ENCODE results near the gene IPO11.
"Not testable (repeated sequence)": the region's sequence is repeated elsewhere in the genome, so short reads cannot be mapped to it uniquely, and the experiment has no call there.

GRCh38 chr5:62565740-62566139 lies 153.2 kb downstream of the IPO11 start:
- not testable (repeated sequence) for TF ChIP-seq CTCF (conservative IDR thresholded peaks at IDR 0.05; ENCODE audit: low read depth, low read length); EZH2 (IDR thresholded peaks at IDR 0.05; ENCODE audit: borderline replicate concordance, low read depth, low read length, poor library complexity, severe bottlenecking)

All from A673 (cell line).